HG02973 (cell line): ENCODE results near the gene PIK3R5.

Experiments used
- ATAC-seq: cut with Tn5 transposase; IDR thresholded peaks from one replicate; pipeline ENCODE4 v1.9.1; 2021; ENCODE audit warnings: moderate library complexity; ENCODE audit not compliant: unreplicated experiment

The PIK3R5 gene

GRCh38 chr17:8900626-8901585 is 64.6 kb downstream of the PIK3R5 start:
- ATAC-seq, result no peak

GRCh38 chr17:8900207-8900606 is 65.3 kb downstream of the PIK3R5 start:
- ATAC-seq, result no peak

GRCh38 chr17:8898636-8899035 is 66.9 kb downstream of the PIK3R5 start:
- no peak for ATAC-seq

- no peak for ATAC-seq
Observed at GRCh38 chr17:8898126-8898525, 67.4 kb downstream of the PIK3R5 start.

GRCh38 chr17:8896641-8897635 is 68.6 kb downstream of the PIK3R5 start:
- ATAC-seq, result no peak

GRCh38 chr17:8896087-8896486 is 69.4 kb downstream of the PIK3R5 start:
- ATAC-seq, result no peak

- peak; percentile 39 for ATAC-seq
Observed at GRCh38 chr17:8894673-8895578, 70.6 kb downstream of the PIK3R5 start.

GRCh38 chr17:8894202-8894671 is 71.3 kb downstream of the PIK3R5 start:
- no peak for ATAC-seq

- no peak for ATAC-seq
Observed at GRCh38 chr17:8893621-8894201, 71.8 kb downstream of the PIK3R5 start.

- ATAC-seq, result no peak
Observed at GRCh38 chr17:8893059-8893458, 72.4 kb downstream of the PIK3R5 start.

- no peak for ATAC-seq
Observed at GRCh38 chr17:8892338-8892690, 73.2 kb downstream of the PIK3R5 start.

GRCh38 chr17:8890671-8891070 is 74.8 kb downstream of the PIK3R5 start:
- ATAC-seq, result no peak

- no peak for ATAC-seq
Observed at GRCh38 chr17:8889458-8890210, 75.9 kb downstream of the PIK3R5 start.

- no peak for ATAC-seq
Observed at GRCh38 chr17:8888704-8889302, 76.7 kb downstream of the PIK3R5 start.

GRCh38 chr17:8887834-8888703 is 77.4 kb downstream of the PIK3R5 start:
- ATAC-seq, result no peak

GRCh38 chr17:8887301-8887700 is 78.2 kb downstream of the PIK3R5 start:
- no peak for ATAC-seq

- ATAC-seq, result no peak
Observed at GRCh38 chr17:8885967-8886684, 79.4 kb downstream of the PIK3R5 start.
